ENCODE results near the gene DLX5. TPM values are rescaled to one million over a fixed set of nuclear protein-coding genes. Genes with fewer than 3 reads are reported as not detected.
"Not testable (repeated sequence)": the region's sequence is repeated elsewhere in the genome, so short reads cannot be mapped to it uniquely, and the experiment has no call there.

Gene DLX5
- total and polyA plus RNA-seq, 2 of the 4 experiments (the other 2 are of a cell fraction): not detected

GRCh38 chr7:97034213-97034852, 9.7 kb upstream of the DLX5 start:
- H2AFZ ChIP-seq (replicated peaks; ENCODE audit: low read length, poor library complexity); H3K4me1 ChIP-seq (ENCODE audit: control insufficient read depth, insufficient read depth, low read length); H3K4me3 ChIP-seq (ENCODE audit: insufficient read depth, low read depth, low read length); H3K9me1 ChIP-seq (ENCODE audit: insufficient read depth, low read length); H3K18ac ChIP-seq (ENCODE audit: low read depth, low read length); DNase-seq; H2AK5ac ChIP-seq (ENCODE audit: low read depth, low read length); H2AK9ac ChIP-seq (replicated peaks; ENCODE audit: low read depth, low read length, poor library complexity); dilution Hi-C loops (cut with HindIII; ENCODE audit: low sequenced_read_pairs, unreplicated experiment); H2BK20ac ChIP-seq (ENCODE audit: low read depth, low read length); H4K91ac ChIP-seq (ENCODE audit: insufficient read depth, low read depth, low read length); H3K56ac ChIP-seq (ENCODE audit: extremely low read depth, insufficient read depth, low read length); H2BK15ac ChIP-seq (ENCODE audit: low read depth, low read length); H3K9ac ChIP-seq (ENCODE audit: low read depth, low read length); in situ Hi-C loops (cut with MboI; ENCODE audit: low sequenced_read_pairs); H4K5ac ChIP-seq (ENCODE audit: low read depth, low read length); ATAC-seq (ENCODE audit: low read depth); H2BK5ac ChIP-seq (ENCODE audit: low read depth, low read length, poor library complexity, severe bottlenecking); POLR2A ChIA-PET (ENCODE audit: unreplicated experiment); H4K8ac ChIP-seq (ENCODE audit: low read depth in 2 of 2, low read length in 2 of 2); H4K20me1 ChIP-seq (ENCODE audit: insufficient read depth, low read length); H3K4ac ChIP-seq (ENCODE audit: low read depth, low read length); H3K9me3 ChIP-seq (ENCODE audit: control insufficient read depth, insufficient read depth, low read length); H3K27me3 ChIP-seq (ENCODE audit: control insufficient read depth, insufficient read depth, low read length); H3K36me3 ChIP-seq (ENCODE audit: control insufficient read depth, insufficient read depth, low read length); H3K14ac ChIP-seq (replicated peaks; ENCODE audit: low read depth, low read length); H3K79me1 ChIP-seq (ENCODE audit: low read depth in 1 of 2, low read length in 2 of 2); CTCF ChIA-PET; H3K27ac ChIP-seq (ENCODE audit: insufficient read depth, low read length); H3K4me2 ChIP-seq (ENCODE audit: low read depth, low read length); intact Hi-C loops (cut with micrococcal nuclease); H3K23ac ChIP-seq (ENCODE audit: low read depth, low read length); H2BK120ac ChIP-seq (ENCODE audit: low read depth, low read length); BruUV-seq (replicated peaks): not testable (repeated sequence)
- 85% methylated on average over 4 of the region's 30 CpGs; no CpG with 5 or more reads in 1 of the 2 experiments for WGBS, 2 experiments (ENCODE audit: extremely low coverage in 2 of 2, insufficient read length in 1 of 2)

Measured in IMR-90 (cell line).